ENCODE results near the gene LSP1. TPM values are rescaled to one million over a fixed set of nuclear protein-coding genes. Genes with fewer than 3 reads are reported as not detected.

LSP1 gene
- total and polyA plus RNA-seq, 2 experiments from 2014 or later, result 2.8 TPM; not detected in 1

- peaks cover 32% of the 10 kb centered on the region for H3K4me1 ChIP-seq (ENCODE audit: low read depth)
- no peak for DNase-seq (ENCODE audit: low read depth in 1 of 2, low spot score in 1 of 2)
- no peaks in the 10 kb centered on the region for H3K27me3 ChIP-seq
- H3K27ac ChIP-seq, result no peak overlapping the region
- H3K36me3 ChIP-seq, result no peaks in the 10 kb centered on the region
- H3K9me3 ChIP-seq (ENCODE audit: low read depth), result no peaks in the 10 kb centered on the region
- TF ChIP-seq CTCF (IDR thresholded peaks at IDR 0.05; ENCODE audit: low read depth, low read length), result no peak
- no peak overlapping the region for H3K4me3 ChIP-seq
These were observed 13.5 kb upstream of the LSP1 start for GRCh38 chr11:1839204-1839923.

DNA sequence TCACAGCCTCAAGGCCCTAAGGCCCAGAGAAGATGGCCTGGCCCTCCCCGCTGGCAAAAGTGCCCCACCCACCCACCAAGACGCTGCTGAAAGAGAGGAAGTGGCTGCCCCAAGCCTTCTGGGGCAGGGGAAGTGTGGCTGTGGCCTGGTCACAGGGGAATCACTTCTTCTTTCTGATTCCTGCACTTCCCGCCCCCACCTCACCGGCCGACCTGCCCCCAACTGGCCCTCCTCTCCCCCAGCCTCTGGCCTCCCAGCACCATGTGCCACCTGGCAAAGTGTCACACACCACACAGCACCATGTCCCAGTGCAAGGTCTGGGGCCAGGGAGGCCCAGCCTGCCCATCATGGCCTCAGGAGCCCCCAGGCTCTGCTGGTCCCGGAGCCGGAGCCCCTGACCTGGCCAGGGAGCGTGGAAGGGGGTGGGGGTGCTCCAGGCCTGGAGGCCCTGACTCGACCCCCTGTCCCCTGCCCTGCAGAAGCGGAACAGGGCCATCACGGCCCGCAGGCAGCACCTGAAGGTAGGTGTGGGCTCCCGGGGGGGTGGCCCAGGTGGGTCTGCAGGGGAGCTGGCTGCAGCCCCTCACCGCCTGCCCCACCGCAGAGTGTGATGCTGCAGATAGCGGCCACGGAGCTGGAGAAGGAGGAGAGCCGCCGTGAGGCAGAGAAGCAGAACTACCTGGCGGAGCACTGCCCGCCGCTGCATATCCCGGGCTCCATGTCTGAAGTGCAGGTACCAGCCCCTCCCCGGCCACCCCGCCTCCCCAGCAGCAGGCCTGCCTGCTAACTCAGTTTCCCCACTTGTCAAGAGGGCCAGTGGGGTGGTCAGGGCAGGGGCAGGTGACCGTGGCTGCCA is 12.7 kb upstream of the LSP1 start:
- Histone ChIP-seq H3K36me3 (no peaks in the 10 kb centered on the region), H3K4me1 (ENCODE audit: low read depth) (peaks cover 36% of the 10 kb centered on the region), H3K27me3 (no peaks in the 10 kb centered on the region), H3K27ac (no peak overlapping the region), H3K9me3 (ENCODE audit: low read depth) (no peaks in the 10 kb centered on the region), H3K4me3 (no peak overlapping the region)
- DNase-seq (ENCODE audit: low read depth in 1 of 2, low spot score in 1 of 2), result no peak
- TF ChIP-seq CTCF (IDR thresholded peaks at IDR 0.05; ENCODE audit: low read depth, low read length), result no peak

GRCh38 chr11:1840780-1841480 is 12.0 kb upstream of the LSP1 start:
- Histone ChIP-seq H3K36me3 (no peaks in the 10 kb centered on the region), H3K4me1 (ENCODE audit: low read depth) (peaks cover 36% of the 10 kb centered on the region), H3K27ac (no peak overlapping the region), H3K9me3 (ENCODE audit: low read depth) (no peaks in the 10 kb centered on the region), H3K27me3 (no peaks in the 10 kb centered on the region), H3K4me3 (no peak overlapping the region)
- no peak for TF ChIP-seq CTCF (IDR thresholded peaks at IDR 0.05; ENCODE audit: low read depth, low read length)
- DNase-seq (ENCODE audit: low read depth in 1 of 2, low spot score in 1 of 2), result no peak

GRCh38 chr11:1841511-1842148 is 11.3 kb upstream of the LSP1 start:
- no peaks in the 10 kb centered on the region for H3K36me3 ChIP-seq
- H3K4me3 ChIP-seq, result no peak overlapping the region
- DNase-seq (ENCODE audit: low read depth in 1 of 2, low spot score in 1 of 2), result no peak
- H3K27me3 ChIP-seq, result no peaks in the 10 kb centered on the region
- H3K4me1 ChIP-seq (ENCODE audit: low read depth), result peaks cover 36% of the 10 kb centered on the region
- no peak for TF ChIP-seq CTCF (IDR thresholded peaks at IDR 0.05; ENCODE audit: low read depth, low read length)
- no peak overlapping the region for H3K27ac ChIP-seq
- no peaks in the 10 kb centered on the region for H3K9me3 ChIP-seq (ENCODE audit: low read depth)
